Superior temporal gyrus (tissue), 1 donor: Measurements from ENCODE around the gene SMAD4.
"Not testable (repeated sequence)": the region's sequence is repeated elsewhere in the genome, so short reads cannot be mapped to it uniquely, and the experiment has no call there.

Experiments used
- DNase-seq: peaks from one replicate; pipeline ENCODE4 v3.0.0-alpha.2; 2016; ENCODE audit errors: extremely low spot score

The SMAD4 gene

GRCh38 chr18:51069885-51070284 is 39.9 kb downstream of the SMAD4 start:
- no peak for DNase-seq

- DNase-seq, result no peak
These were observed 40.5 kb downstream of the SMAD4 start for GRCh38 chr18:51070545-51070944.

GRCh38 chr18:51072586-51073313 is 42.7 kb downstream of the SMAD4 start:
- DNase-seq, result no peak

GRCh38 chr18:51074605-51075004 is 44.6 kb downstream of the SMAD4 start:
- DNase-seq, result no peak

GRCh38 chr18:51076503-51076902 is 46.5 kb downstream of the SMAD4 start:
- DNase-seq, result no peak

GRCh38 chr18:51077217-51077616 is 47.2 kb downstream of the SMAD4 start:
- no peak for DNase-seq

- no peak for DNase-seq
These were observed 48.0 kb downstream of the SMAD4 start for GRCh38 chr18:51078026-51078425.

GRCh38 chr18:51082571-51083267 is 52.7 kb downstream of the SMAD4 start:
- DNase-seq, result no peak

- DNase-seq, result no peak
These were observed 53.4 kb downstream of the SMAD4 start for GRCh38 chr18:51083398-51083797.

- DNase-seq, result no peak
These were observed 58.4 kb downstream of the SMAD4 start for GRCh38 chr18:51088410-51088809.

- no peak for DNase-seq
These were observed 59.7 kb downstream of the SMAD4 start for GRCh38 chr18:51089691-51090090.

- no peak for DNase-seq
These were observed 61.3 kb downstream of the SMAD4 start for GRCh38 chr18:51091270-51091669.

- no peak for DNase-seq
These were observed 62.1 kb downstream of the SMAD4 start for GRCh38 chr18:51092117-51092516.

- DNase-seq, result not testable (repeated sequence)
These were observed 63.0 kb downstream of the SMAD4 start for GRCh38 chr18:51092967-51093366.

- DNase-seq, result no peak
These were observed 67.2 kb downstream of the SMAD4 start for GRCh38 chr18:51097021-51097822.

- DNase-seq, result no peak
These were observed 68.1 kb downstream of the SMAD4 start for GRCh38 chr18:51098082-51098481.

GRCh38 chr18:51098513-51098912 is 68.5 kb downstream of the SMAD4 start:
- no peak for DNase-seq

- no peak for DNase-seq
These were observed 70.5 kb downstream of the SMAD4 start for GRCh38 chr18:51100385-51101120.

GRCh38 chr18:51107082-51107481 is 77.1 kb downstream of the SMAD4 start:
- DNase-seq, result no peak

- DNase-seq, result no peak
These were observed 77.7 kb downstream of the SMAD4 start for GRCh38 chr18:51107598-51108305.

- DNase-seq, result no peak
These were observed 78.3 kb downstream of the SMAD4 start for GRCh38 chr18:51108330-51108729.
